GM23338 (cell line): ENCODE results near the gene DGAT2. TPM values are rescaled to one million over a fixed set of nuclear protein-coding genes. Genes with fewer than 3 reads are reported as not detected.
A peak's percentile ranks its signal among the peaks of the same experiment; 100 is the strongest.

Experiments used
- ATAC-seq: fragments of 200-7000 bp; cut with Tn5 transposase; 3 replicates; pipeline ENCODE4 v1.9.1; 2020
- DNase-seq: peaks from one replicate; pipeline ENCODE4 v3.0.0-alpha.2; 2015; ENCODE audit warnings: low spot score
- H2AFZ ChIP-seq: fragments of 200-600 bp; sonication (generic); 2 replicates; pipeline ENCODE4 v1.8.0; 2016; ENCODE audit warnings: antibody characterized with exemption, mild to moderate bottlenecking, moderate library complexity
- H3F3A ChIP-seq: fragments of 200-600 bp; sonication (generic); replicated peaks from 2 replicates; pipeline ENCODE4 v1.8.0; 2017; ENCODE audit warnings: antibody characterized with exemption, mixed run types, low read depth
- H3K27ac ChIP-seq: fragments of 200-600 bp; sonication (generic); 2 replicates; pipeline ENCODE4 v1.6.1; 2016; ENCODE audit warnings: low read depth
- H3K27me3 ChIP-seq: fragments of 200-600 bp; sonication (generic); 2 replicates; pipeline ENCODE4 v1.8.0; 2016; ENCODE audit warnings: mild to moderate bottlenecking, mixed run types, moderate library complexity; ENCODE audit not compliant: insufficient read depth
- H3K36me3 ChIP-seq: fragments of 200-600 bp; sonication (generic); 2 replicates; pipeline ENCODE4 v1.8.0; 2016; ENCODE audit warnings: mild to moderate bottlenecking; ENCODE audit not compliant: insufficient read depth
- H3K4me1 ChIP-seq: fragments of 200-600 bp; sonication (generic); 2 replicates; pipeline ENCODE4 v1.8.0; 2016; ENCODE audit warnings: mild to moderate bottlenecking, moderate library complexity; ENCODE audit not compliant: insufficient read depth
- H3K4me2 ChIP-seq: fragments of 200-600 bp; sonication (generic); 2 replicates; pipeline ENCODE4 v1.7.1; 2017; ENCODE audit warnings: mixed run types
- H3K4me3 ChIP-seq: fragments of 200-600 bp; sonication (generic); 2 replicates; pipeline ENCODE4 v1.6.1; 2016; ENCODE audit warnings: mixed run types
- H3K79me2 ChIP-seq: fragments of 200-600 bp; sonication (generic); replicated peaks from 2 replicates; pipeline ENCODE4 v1.8.0; 2017; ENCODE audit warnings: mild to moderate bottlenecking; ENCODE audit not compliant: insufficient read depth
- H3K9me2 ChIP-seq: fragments of 200-600 bp; sonication (generic); 2 replicates; pipeline ENCODE4 v1.8.0; 2017; ENCODE audit not compliant: insufficient read depth
- H4K20me1 ChIP-seq: fragments of 200-600 bp; sonication (generic); replicated peaks from 2 replicates; pipeline ENCODE4 v1.8.0; 2017; ENCODE audit warnings: mild to moderate bottlenecking; ENCODE audit not compliant: insufficient read depth
- H3K27ac Mint-ChIP-seq: 2 replicates; pipeline ENCODE4 v1.8.0; 2020; ENCODE audit warnings: inconsistent platforms, mild to moderate bottlenecking, moderate library complexity, mixed read lengths
- H3K27me3 Mint-ChIP-seq: 3 replicates; pipeline ENCODE4 v1.8.0; 2022; ENCODE audit warnings: low read depth, mild to moderate bottlenecking, moderate library complexity, mixed read lengths, inconsistent platforms; ENCODE audit not compliant: insufficient read depth, poor library complexity
- H3K36me3 Mint-ChIP-seq: 3 replicates; pipeline ENCODE4 v1.8.0; 2021; ENCODE audit warnings: low read depth, mild to moderate bottlenecking, inconsistent platforms, moderate library complexity, mixed read lengths
- H3K4me1 Mint-ChIP-seq: 3 replicates; pipeline ENCODE4 v1.8.0; 2020; ENCODE audit warnings: mild to moderate bottlenecking, inconsistent platforms, mixed read lengths
- H3K4me3 Mint-ChIP-seq: 3 replicates; pipeline ENCODE4 v1.8.0; 2021; ENCODE audit warnings: moderate library complexity, mild to moderate bottlenecking, inconsistent platforms, mixed read lengths
- H3K9me3 Mint-ChIP-seq: 3 replicates; pipeline ENCODE4 v1.8.0; 2020; ENCODE audit warnings: moderate library complexity, mild to moderate bottlenecking, inconsistent platforms, mixed read lengths
- CTCF ChIP-seq, 2 experiments: fragments of 200-600 bp in 1 of 2; sonication (generic) in 1 of 2; conservative IDR thresholded peaks; 2 replicates each; pipeline versions ENCODE4 v1.5.1 to v1.6.1; 2016 to 2017; ENCODE audit warnings: antibody characterized with exemption in 2 of 2, low read depth in 2 of 2, mild to moderate bottlenecking in 2 of 2, moderate library complexity in 1 of 2
- NANOG ChIP-seq: IDR thresholded peaks from 2 replicates; pipeline ENCODE4 v1.6.1; 2016; ENCODE audit warnings: antibody characterized with exemption, borderline replicate concordance
- POLR2AphosphoS5 ChIP-seq: IDR thresholded peaks from 2 replicates; pipeline ENCODE4 v1.6.1; 2016; ENCODE audit warnings: antibody characterized with exemption, low read depth
- REST ChIP-seq: IDR thresholded peaks from one replicate; pipeline ENCODE4 v1.6.1; 2018; ENCODE audit warnings: antibody characterized with exemption; ENCODE audit not compliant: unreplicated experiment
- ZNF331 ChIP-seq: fragments of 250-450 bp; sonication (Bioruptor Pico); IDR thresholded peaks from 2 replicates; pipeline ENCODE4 v1.5.0; 2020; ENCODE audit warnings: low read depth, mild to moderate bottlenecking, moderate library complexity
- ZNF462 ChIP-seq: fragments of 250-450 bp; sonication (Bioruptor Pico); IDR thresholded peaks from 2 replicates; pipeline ENCODE4 v1.5.0; 2020; ENCODE audit warnings: mild to moderate bottlenecking, moderate library complexity
- long read RNA-seq: library from polyadenylated mRNA; unstranded; transcript quantifications from one replicate; pipeline ENCODE4 v2.0.0, GENCODE V29; 2020; ENCODE audit not compliant: unreplicated experiment
- polyA plus RNA-seq: library from polyadenylated mRNA; unstranded; fragments of >200 nt; fragmentation: Nextera tagmentation; extraction: Ambion mirVana; gene quantifications from 2 replicates; pipeline ENCODE4 v1.2.1, GENCODE V29; 2016
- total RNA-seq: library from RNA; depleted of rRNA; stranded (reverse); fragments of >200 nt; shearing (Covaris generic); gene quantifications from 2 replicates; pipeline ENCODE4 v1.2.3, GENCODE V29; 2014; rRNA removed

DGAT2 gene
- total RNA-seq: 1.6 and 2.6 TPM in 2 replicates
- polyA plus RNA-seq: 1.9 TPM in 2 replicates
- long read RNA-seq, partial matches to known transcripts: 0 of 3 reads
- long read RNA-seq, other reads (novel, unspliced or antisense): 0 of 3 reads

- Mint-ChIP-seq H3K27ac (no peak within 1 kb of the TSS), H3K36me3 (no peaks in the 10 kb centered on the region; the same call in 2 of the 3 replicates), H3K4me1 (peaks cover 15% of the 10 kb centered on the region), H3K27me3 (peaks cover 48% of the 10 kb centered on the region), H3K4me3 (peak within 1 kb of the TSS; percentile 66), H3K9me3 (peaks cover 7% of the 10 kb centered on the region; the same call in 2 of the 3 replicates)
- no peaks in the 10 kb centered on the region for H3F3A ChIP-seq
- no peaks in the 10 kb centered on the region for H3K9me2 ChIP-seq
- H2AFZ ChIP-seq: peak within 1 kb of the TSS; percentile 94
- H3K36me3 ChIP-seq: no peaks in the 10 kb centered on the region
- peaks cover 52% of the 10 kb centered on the region for H3K27me3 ChIP-seq
- TF ChIP-seq CTCF (conservative IDR thresholded peaks at IDR 0.05; ENCODE audit: low read depth in 2 of 2) (peak; percentile 45 to 66), ZNF331 (no peak)
- peak; percentile 79 for DNase-seq
- H3K4me1 ChIP-seq: peaks cover 11% of the 10 kb centered on the region; the same call in 1 of the 2 replicates
- H3K4me3 ChIP-seq: peak within 1 kb of the TSS; percentile 66
- H4K20me1 ChIP-seq: peaks cover 7% of the 10 kb centered on the region
- no peak within 1 kb of the TSS for H3K27ac ChIP-seq
- ATAC-seq: peak; percentile 82
- no peaks in the 10 kb centered on the region for H3K79me2 ChIP-seq
- peak within 1 kb of the TSS; percentile 88 for H3K4me2 ChIP-seq
Observed at GRCh38 chr11:75768112-75768908, at the start of gene DGAT2. Gene DGAT2 (plus strand): TSS chr11:75768778. CDS start chr11:75768992, 214 bp downstream.

- DNase-seq (no peak), ATAC-seq (no peak)
- no peak overlapping the region for H3K27ac Mint-ChIP-seq
- H3K27me3 Mint-ChIP-seq: peaks cover 21% of the 10 kb centered on the region
- Histone ChIP-seq H3K4me2 (no peak overlapping the region), H3K27ac (no peak overlapping the region), H3K4me3 (no peak overlapping the region), H3K27me3 (peaks cover 37% of the 10 kb centered on the region), H2AFZ (no peak overlapping the region), H3K79me2 (no peaks in the 10 kb centered on the region), H3K4me1 (no peaks in the 10 kb centered on the region), H3F3A (no peaks in the 10 kb centered on the region), H4K20me1 (no peaks in the 10 kb centered on the region), H3K9me2 (no peaks in the 10 kb centered on the region), H3K36me3 (no peaks in the 10 kb centered on the region)
- no peak overlapping the region for H3K4me3 Mint-ChIP-seq
- H3K4me1 Mint-ChIP-seq: peaks cover 12% of the 10 kb centered on the region
- no peaks in the 10 kb centered on the region for H3K36me3 Mint-ChIP-seq
- no peaks in the 10 kb centered on the region for H3K9me3 Mint-ChIP-seq
- no peak for TF ChIP-seq POLR2AphosphoS5
- TF ChIP-seq ZNF331: no peak
- TF ChIP-seq REST: no peak
- TF ChIP-seq ZNF462 (CRISPR knock-in tag): no peak
- no peak for TF ChIP-seq NANOG
Observed at GRCh38 chr11:75719340-75720239, 49.0 kb upstream of the DGAT2 start.
